Activated naive CD8-positive, alpha-beta T cell treated with anti-CD3 and anti-CD28 coated beads, Interleukin-2, amount 10 ng/mL, durations not matched to agents 7 days and 5 days (primary cell): ENCODE results near the gene HSPD1. TPM values are rescaled to one million over a fixed set of nuclear protein-coding genes. Genes with fewer than 3 reads are reported as not detected.

Experiments
- ATAC-seq: fragments of 150-1000 bp; cut with Tn5 transposase; one replicate; pipeline ENCODE4 v1.10.0; 2021; ENCODE audit warnings: low read depth, moderate library complexity
- POLR2A ChIA-PET: fragments of 350-600 bp; sonication (Branson Sonifier 250); formaldehyde crosslinking; loops from one replicate; lab custom pipeline; 2021; ENCODE audit warnings: antibody characterized with exemption; lab: Charles Lee
- DNase-seq: peaks from one replicate; pipeline ENCODE4 v3.0.0; 2021
- H3K27ac Mint-ChIP-seq: one replicate; pipeline ENCODE4 v1.8.0; 2022; ENCODE audit warnings: mild to moderate bottlenecking, mixed read lengths
- H3K27me3 Mint-ChIP-seq: one replicate; pipeline ENCODE4 v1.8.0; 2022; ENCODE audit warnings: mild to moderate bottlenecking, moderate library complexity, mixed read lengths
- H3K36me3 Mint-ChIP-seq: one replicate; pipeline ENCODE4 v1.8.0; 2021; ENCODE audit warnings: mild to moderate bottlenecking, mixed read lengths
- H3K4me1 Mint-ChIP-seq: one replicate; pipeline ENCODE4 v1.8.0; 2021; ENCODE audit warnings: mixed read lengths
- H3K4me3 Mint-ChIP-seq: one replicate; pipeline ENCODE4 v1.8.0; 2022; ENCODE audit warnings: mild to moderate bottlenecking, moderate library complexity, mixed read lengths
- H3K9me3 Mint-ChIP-seq: one replicate; pipeline ENCODE4 v1.8.0; 2021; ENCODE audit warnings: mixed read lengths
- total RNA-seq, 2 experiments: library from RNA; stranded (reverse); gene quantifications; one replicate each; pipeline ENCODE4 v1.2.3, GENCODE V29; 2021

HSPD1 gene
- total RNA-seq, 2 experiments from 2014 or later = 190 to 195 TPM

DNA sequence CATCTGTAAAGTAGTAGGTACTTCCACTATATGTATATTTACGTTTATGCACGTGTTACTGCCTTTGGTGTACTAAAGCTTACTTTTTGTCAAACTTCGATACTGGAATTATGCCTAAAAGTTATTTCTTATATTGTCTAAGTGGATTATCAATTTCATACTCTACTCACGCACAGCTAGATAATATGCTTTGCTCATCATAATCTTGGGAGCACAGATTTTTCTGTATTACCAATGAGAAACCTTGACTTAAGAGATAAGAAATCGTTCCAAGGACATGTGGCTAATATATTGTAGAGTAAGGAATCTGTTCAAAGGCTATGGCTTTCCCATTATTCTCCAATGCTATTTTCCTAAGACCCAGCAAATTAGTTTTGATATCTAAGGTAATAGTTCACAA, 7.0 kb upstream of the HSPD1 start:
- peaks cover 8% of the 10 kb centered on the region for H3K4me1 Mint-ChIP-seq
- no peak for ATAC-seq
- no peak for DNase-seq
- H3K27me3 Mint-ChIP-seq = no peaks in the 10 kb centered on the region
- no peak overlapping the region for H3K27ac Mint-ChIP-seq
- H3K9me3 Mint-ChIP-seq = no peaks in the 10 kb centered on the region
- H3K36me3 Mint-ChIP-seq = peaks cover 13% of the 10 kb centered on the region
- no peak overlapping the region for H3K4me3 Mint-ChIP-seq
- POLR2A ChIA-PET = interaction anchor here (1.2 kb wide), 1 partner anchor 10 kb away, joined by 3 read pairs; no protein-coding TSS in a partner anchor

- Mint-ChIP-seq H3K4me3 (no peak overlapping the region), H3K27ac (no peak overlapping the region), H3K4me1 (peaks cover 10% of the 10 kb centered on the region), H3K27me3 (no peaks in the 10 kb centered on the region), H3K9me3 (no peaks in the 10 kb centered on the region), H3K36me3 (peaks cover 14% of the 10 kb centered on the region)
- POLR2A ChIA-PET = interaction anchor here (1.8 kb wide), 1 partner anchor 12 kb away, joined by 11 read pairs; the partner anchor contains the start of gene MOB4
- ATAC-seq (no peak), DNase-seq (no peak)
These were observed 4.9 kb upstream of the HSPD1 start for GRCh38 chr2:197504512-197504911.

GRCh38 chr2:197504000-197504399, 4.4 kb upstream of the HSPD1 start:
- Mint-ChIP-seq H3K27ac (no peak overlapping the region), H3K36me3 (peaks cover 14% of the 10 kb centered on the region), H3K4me3 (no peak overlapping the region), H3K4me1 (peaks cover 10% of the 10 kb centered on the region), H3K9me3 (no peaks in the 10 kb centered on the region), H3K27me3 (no peaks in the 10 kb centered on the region)
- POLR2A ChIA-PET = interaction anchor here (1.8 kb wide), 1 partner anchor 12 kb away, joined by 11 read pairs; the partner anchor contains the start of gene MOB4
- DNase-seq (no peak), ATAC-seq (no peak)

DNA sequence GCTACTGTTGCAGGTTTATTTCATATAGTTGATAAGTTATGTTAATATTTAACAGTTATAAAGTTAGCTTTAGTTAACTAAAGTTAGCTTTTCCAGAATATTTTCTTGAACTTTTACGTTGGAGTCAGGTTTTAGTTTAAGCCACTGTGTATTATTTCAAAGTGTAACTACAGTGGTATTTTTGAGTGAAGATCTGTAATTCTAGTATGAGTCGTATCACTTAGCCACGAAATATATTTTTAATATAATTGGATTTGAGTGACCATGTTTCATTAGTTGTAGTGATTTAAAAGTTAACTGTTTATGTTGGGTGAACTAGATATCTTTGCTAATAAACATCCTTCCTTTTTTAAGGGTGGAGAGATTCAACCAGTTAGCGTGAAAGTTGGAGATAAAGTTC, 3.0 kb upstream of the HSPD1 start:
- no peaks in the 10 kb centered on the region for H3K9me3 Mint-ChIP-seq
- H3K36me3 Mint-ChIP-seq = peaks cover 20% of the 10 kb centered on the region
- no peak for DNase-seq
- H3K4me3 Mint-ChIP-seq = peak overlapping the region; percentile 91
- POLR2A ChIA-PET = interaction anchor here (1.2 to 5.1 kb wide), 2 partner anchors 11 to 12 kb away, joined by 4 to 121 read pairs; partner anchors contain the start of gene MOB4
- H3K27me3 Mint-ChIP-seq = no peaks in the 10 kb centered on the region
- no peak for ATAC-seq
- H3K27ac Mint-ChIP-seq = no peak overlapping the region
- H3K4me1 Mint-ChIP-seq = peaks cover 17% of the 10 kb centered on the region

DNA sequence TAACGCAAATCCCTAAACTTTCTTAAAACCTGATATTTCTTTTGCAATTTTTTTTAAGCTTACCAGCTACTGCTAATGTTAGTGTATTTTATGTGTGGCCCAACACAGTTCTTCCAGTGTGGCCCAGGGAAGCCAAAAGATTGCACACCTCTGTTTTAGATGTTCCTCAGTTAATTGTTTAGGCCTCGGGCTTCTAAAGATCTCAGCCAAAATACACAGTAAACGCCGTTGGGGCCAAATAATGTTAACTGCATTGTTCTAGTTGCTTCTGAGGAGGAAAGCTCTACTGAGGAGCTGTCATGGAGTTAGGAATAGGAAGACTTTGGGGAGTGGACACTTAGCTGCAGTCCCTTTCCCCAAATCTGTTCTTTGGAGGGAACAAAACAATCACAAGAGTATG, 2.6 kb upstream of the HSPD1 start:
- Mint-ChIP-seq H3K27ac (peak overlapping the region; percentile 63), H3K4me3 (peak overlapping the region; percentile 91), H3K9me3 (no peaks in the 10 kb centered on the region), H3K4me1 (peaks cover 22% of the 10 kb centered on the region), H3K36me3 (peaks cover 23% of the 10 kb centered on the region), H3K27me3 (no peaks in the 10 kb centered on the region)
- ATAC-seq = no peak
- DNase-seq = no peak
- POLR2A ChIA-PET = interaction anchor here (1.2 to 5.1 kb wide), 2 partner anchors 11 to 13 kb away, joined by 4 to 121 read pairs; partner anchors contain the start of gene MOB4

DNA sequence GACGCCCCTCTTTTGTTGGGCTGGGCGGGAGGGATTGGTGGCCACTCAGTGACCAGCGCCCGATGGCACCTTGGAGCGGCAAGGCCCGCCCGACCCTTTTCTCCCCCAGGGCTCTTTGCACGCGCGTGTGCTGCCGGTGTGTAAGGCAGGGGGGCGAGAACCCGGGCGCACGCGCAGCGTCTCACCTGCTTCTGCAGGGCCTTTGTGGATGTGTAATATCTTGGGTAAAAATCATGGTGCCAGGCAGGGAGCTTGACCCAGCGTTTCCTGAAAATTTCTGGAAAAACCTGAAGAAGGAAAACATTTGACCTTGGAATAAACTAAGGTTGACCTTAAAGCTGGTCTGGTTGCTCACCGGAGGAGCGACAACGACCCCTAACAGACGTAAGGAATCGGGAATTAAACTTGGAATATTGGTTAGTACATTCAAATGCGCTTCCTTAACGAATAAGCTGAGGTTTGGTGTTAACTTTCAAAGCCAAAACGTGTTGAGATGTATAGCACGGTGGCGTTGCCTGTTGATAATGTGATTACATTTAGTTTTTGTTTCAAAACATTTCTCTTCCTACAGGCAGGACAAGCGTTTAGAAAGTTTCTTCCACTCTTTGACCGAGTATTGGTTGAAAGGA, 977 bp upstream of the HSPD1 start:
- peak overlapping the region; percentile 91 for H3K4me3 Mint-ChIP-seq
- DNase-seq (no peak), ATAC-seq (peak; percentile 2)
- H3K9me3 Mint-ChIP-seq = no peaks in the 10 kb centered on the region
- POLR2A ChIA-PET = interaction anchor here (2.5 to 5.1 kb wide), 5 partner anchors 10 to 205 kb away, joined by 11 to 121 read pairs (median 32); partner anchors contain the start of genes COQ10B, MARS2, MOB4 and SF3B1
- H3K27me3 Mint-ChIP-seq = no peaks in the 10 kb centered on the region
- peaks cover 38% of the 10 kb centered on the region for H3K4me1 Mint-ChIP-seq
- peaks cover 38% of the 10 kb centered on the region for H3K36me3 Mint-ChIP-seq
- peak overlapping the region; percentile 97 for H3K27ac Mint-ChIP-seq

- peak; percentile 7 for ATAC-seq
- POLR2A ChIA-PET = interaction anchor here (0.6 to 5.1 kb wide), 16 partner anchors 9 to 1328 kb away, joined by 3 to 121 read pairs (median 4); partner anchors contain the start of genes COQ10B, MARS2, MOB4 and SF3B1
- peaks cover 45% of the 10 kb centered on the region for H3K4me1 Mint-ChIP-seq
These were observed 575 bp downstream of the HSPD1 start for GRCh38 chr2:197498937-197499593.

GRCh38 chr2:197498235-197498936, 1.3 kb downstream of the HSPD1 start:
- Mint-ChIP-seq H3K27ac (peak overlapping the region; percentile 97), H3K4me1 (peaks cover 47% of the 10 kb centered on the region), H3K27me3 (no peaks in the 10 kb centered on the region), H3K36me3 (peaks cover 43% of the 10 kb centered on the region), H3K4me3 (peak overlapping the region; percentile 91), H3K9me3 (no peaks in the 10 kb centered on the region)
- POLR2A ChIA-PET = interaction anchor here (1.3 to 5.1 kb wide), 8 partner anchors 8 to 208 kb away, joined by 3 to 121 read pairs (median 14); partner anchors contain the start of genes COQ10B, MARS2, MOB4 and SF3B1
- ATAC-seq (no peak), DNase-seq (no peak)

More at GRCh38 chr2:197498937-197499593, 575 bp downstream of the HSPD1 start:
- H3K27ac Mint-ChIP-seq = peak overlapping the region; percentile 97
- H3K27me3 Mint-ChIP-seq = no peaks in the 10 kb centered on the region
- peak; percentile 70 for DNase-seq
- H3K36me3 Mint-ChIP-seq = peaks cover 43% of the 10 kb centered on the region
- peak overlapping the region; percentile 91 for H3K4me3 Mint-ChIP-seq
- H3K9me3 Mint-ChIP-seq = no peaks in the 10 kb centered on the region

DNA sequence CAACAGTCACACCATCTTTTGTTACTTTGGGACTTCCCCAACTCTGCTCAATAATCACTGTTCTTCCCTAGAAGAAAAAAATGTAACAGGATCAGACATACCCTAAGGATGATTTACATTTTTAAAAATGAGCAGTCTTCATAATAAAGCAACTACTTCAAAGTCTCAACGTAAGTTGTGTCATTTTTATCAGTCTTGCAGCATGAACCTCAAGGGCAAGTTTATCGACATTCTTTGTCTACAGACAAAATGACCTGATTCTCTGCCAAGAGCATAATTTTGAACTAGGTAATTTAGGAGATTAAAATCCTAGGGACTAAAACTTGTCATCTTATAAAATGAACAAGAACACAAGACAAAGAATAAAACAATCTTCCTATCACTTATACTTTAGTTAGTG, 2.3 kb downstream of the HSPD1 start:
- DNase-seq (no peak), ATAC-seq (no peak)
- peaks cover 50% of the 10 kb centered on the region for H3K4me1 Mint-ChIP-seq
- H3K4me3 Mint-ChIP-seq = peak overlapping the region; percentile 91
- peaks cover 49% of the 10 kb centered on the region for H3K36me3 Mint-ChIP-seq
- no peaks in the 10 kb centered on the region for H3K27me3 Mint-ChIP-seq
- POLR2A ChIA-PET = interaction anchor here (1.1 to 2.8 kb wide), 2 partner anchors 13 to 18 kb away, joined by 4 to 12 read pairs; partner anchors contain the start of gene MOB4
- peak overlapping the region; percentile 66 for H3K27ac Mint-ChIP-seq
- H3K9me3 Mint-ChIP-seq = no peaks in the 10 kb centered on the region

DNA sequence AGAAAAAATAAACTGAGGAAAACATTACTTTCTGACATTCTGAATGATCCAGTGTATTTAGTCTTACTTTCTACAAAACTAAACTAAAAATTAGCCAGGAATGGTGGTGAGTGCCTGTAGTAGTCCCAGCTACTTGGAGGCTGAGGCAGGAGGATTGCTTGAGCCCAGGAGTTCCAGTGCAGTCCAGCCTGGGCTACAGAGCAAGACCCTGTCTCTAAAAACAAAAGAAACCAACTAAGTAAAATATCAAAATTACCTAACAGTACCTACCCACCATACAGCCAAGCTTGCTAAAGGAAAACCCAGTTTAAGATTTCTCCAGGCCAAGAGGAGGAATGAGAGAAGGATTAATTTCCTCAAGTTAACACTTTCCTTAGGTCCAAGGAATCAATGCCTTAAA, 2.9 kb downstream of the HSPD1 start:
- Mint-ChIP-seq H3K36me3 (peaks cover 47% of the 10 kb centered on the region), H3K4me1 (peaks cover 43% of the 10 kb centered on the region), H3K9me3 (no peaks in the 10 kb centered on the region), H3K27ac (peak overlapping the region; percentile 62), H3K27me3 (no peaks in the 10 kb centered on the region), H3K4me3 (peak overlapping the region; percentile 91)
- no peak for ATAC-seq
- DNase-seq = no peak
- POLR2A ChIA-PET = interaction anchor here (1.0 to 2.8 kb wide), 4 partner anchors 12 to 62 kb away, joined by 4 to 12 read pairs (median 7); partner anchors contain the start of genes COQ10B, MOB4 and SF3B1

DNA sequence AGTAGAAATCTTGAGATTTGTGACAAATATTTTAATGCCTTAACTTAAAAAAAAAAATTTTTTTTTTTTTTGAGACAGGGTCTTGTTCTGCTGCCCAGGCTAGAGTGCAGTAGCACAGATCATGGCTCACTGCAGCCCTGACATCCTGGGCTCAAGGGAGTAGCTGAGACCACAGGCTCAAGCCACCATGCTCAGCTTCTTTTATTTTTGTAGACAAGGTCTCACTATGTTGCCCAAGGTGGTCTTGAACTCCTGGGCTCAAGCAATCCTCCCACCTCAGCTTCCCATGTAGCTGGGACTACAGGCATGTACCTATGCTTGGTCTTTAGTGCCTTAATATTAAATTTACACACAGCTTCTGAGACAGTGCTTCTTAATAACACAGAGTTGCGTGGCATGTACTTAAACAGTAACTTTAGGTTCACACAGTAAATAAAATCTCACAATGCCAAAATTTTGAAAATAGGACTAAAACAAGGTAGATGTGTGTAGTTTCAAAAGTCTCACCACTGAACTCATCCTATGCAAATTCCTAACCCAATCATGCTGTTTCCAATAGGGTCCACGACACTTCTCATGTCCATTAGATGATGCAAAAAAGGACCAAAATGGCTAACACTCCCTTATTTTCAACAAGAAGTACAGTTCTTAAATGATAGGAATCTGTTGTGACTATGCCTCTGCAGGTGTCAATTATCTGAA, 4.1 kb downstream of the HSPD1 start:
- Mint-ChIP-seq H3K9me3 (no peaks in the 10 kb centered on the region), H3K27me3 (no peaks in the 10 kb centered on the region), H3K4me3 (peak overlapping the region; percentile 91), H3K27ac (no peak overlapping the region), H3K36me3 (peaks cover 52% of the 10 kb centered on the region), H3K4me1 (peaks cover 40% of the 10 kb centered on the region)
- no peak for ATAC-seq
- DNase-seq = no peak
- POLR2A ChIA-PET = interaction anchor here (0.6 to 2.8 kb wide), 5 partner anchors 20 to 61 kb away, joined by 3 to 12 read pairs (median 5); partner anchors contain the start of genes COQ10B, MOB4 and SF3B1

GRCh38 chr2:197487385-197487784, 12.3 kb downstream of the HSPD1 start:
- H3K27me3 Mint-ChIP-seq = no peaks in the 10 kb centered on the region
- peaks cover 3% of the 10 kb centered on the region for H3K9me3 Mint-ChIP-seq
- no peak overlapping the region for H3K27ac Mint-ChIP-seq
- peaks cover 2% of the 10 kb centered on the region for H3K4me1 Mint-ChIP-seq
- DNase-seq (no peak), ATAC-seq (no peak)
- H3K36me3 Mint-ChIP-seq = peaks cover 70% of the 10 kb centered on the region
- H3K4me3 Mint-ChIP-seq = no peak overlapping the region
- POLR2A ChIA-PET = interaction anchor here (0.5 to 1.0 kb wide), 2 partner anchors 8 to 12 kb away, joined by 3 to 4 read pairs; partner anchors contain the start of gene HSPD1
